SKM-1 (cell line): ENCODE measurements around the gene CACNA1I.

Experiments used
- DNase-seq: peaks from one replicate; lab custom pipeline; 2025; ENCODE audit not compliant: unreplicated experiment; lab: John Stamatoyannopoulos, UW

The CACNA1I gene

GRCh38 chr22:39567135-39567946 lies 3.2 kb upstream of the CACNA1I start:
- no peak for DNase-seq

- DNase-seq, result no peak
Observed at GRCh38 chr22:39568278-39568981, 2.1 kb upstream of the CACNA1I start.

GRCh38 chr22:39569066-39569465 lies 1.5 kb upstream of the CACNA1I start:
- no peak for DNase-seq

GRCh38 chr22:39570226-39570625 lies 327 bp upstream of the CACNA1I start:
- DNase-seq, result no peak

- DNase-seq, result no peak
Observed at GRCh38 chr22:39571538-39571937, 985 bp downstream of the CACNA1I start.

- DNase-seq, result no peak
Observed at GRCh38 chr22:39574779-39575551, 4.4 kb downstream of the CACNA1I start.

GRCh38 chr22:39575552-39575825 lies 4.9 kb downstream of the CACNA1I start:
- no peak for DNase-seq

GRCh38 chr22:39576027-39576426 lies 5.5 kb downstream of the CACNA1I start:
- DNase-seq, result no peak

- no peak for DNase-seq
Observed at GRCh38 chr22:39577366-39577765, 6.8 kb downstream of the CACNA1I start.

- no peak for DNase-seq
Observed at GRCh38 chr22:39577900-39578299, 7.3 kb downstream of the CACNA1I start.

- DNase-seq, result no peak
Observed at GRCh38 chr22:39580006-39580441, 9.5 kb downstream of the CACNA1I start.

GRCh38 chr22:39580795-39581194 lies 10.2 kb downstream of the CACNA1I start:
- DNase-seq, result no peak

- no peak for DNase-seq
Observed at GRCh38 chr22:39581303-39581702, 10.8 kb downstream of the CACNA1I start.

- no peak for DNase-seq
Observed at GRCh38 chr22:39583066-39583667, 12.6 kb downstream of the CACNA1I start.

- no peak for DNase-seq
Observed at GRCh38 chr22:39589875-39590274, 19.3 kb downstream of the CACNA1I start.

- no peak for DNase-seq
Observed at GRCh38 chr22:39592081-39593065, 21.8 kb downstream of the CACNA1I start.

GRCh38 chr22:39593066-39593930 lies 22.7 kb downstream of the CACNA1I start:
- DNase-seq, result no peak

GRCh38 chr22:39593931-39594285 lies 23.4 kb downstream of the CACNA1I start:
- DNase-seq, result no peak

- no peak for DNase-seq
Observed at GRCh38 chr22:39594411-39594810, 23.9 kb downstream of the CACNA1I start.
